GM18909 (cell line): ENCODE data around the gene RPN1.

ENCODE experiments used
- ATAC-seq: cut with Tn5 transposase; IDR thresholded peaks from one replicate; pipeline ENCODE4 v1.9.1; 2021; ENCODE audit warnings: mild to moderate bottlenecking; ENCODE audit not compliant: unreplicated experiment, poor library complexity

The RPN1 gene

GRCh38 chr3:128585189-128585588 is 65.4 kb downstream of the RPN1 start:
- ATAC-seq: no peak

- peak; percentile 74 for ATAC-seq
Measured at GRCh38 chr3:128584412-128585020, 66.1 kb downstream of the RPN1 start.

- no peak for ATAC-seq
Measured at GRCh38 chr3:128581566-128581965, 69.1 kb downstream of the RPN1 start.

- no peak for ATAC-seq
Measured at GRCh38 chr3:128579927-128580326, 70.7 kb downstream of the RPN1 start.

GRCh38 chr3:128578346-128578745 is 72.3 kb downstream of the RPN1 start:
- no peak for ATAC-seq

- ATAC-seq: no peak
Measured at GRCh38 chr3:128577711-128578110, 72.9 kb downstream of the RPN1 start.

GRCh38 chr3:128576290-128576689 is 74.3 kb downstream of the RPN1 start:
- ATAC-seq: no peak

GRCh38 chr3:128575777-128576176 is 74.8 kb downstream of the RPN1 start:
- no peak for ATAC-seq

- no peak for ATAC-seq
Measured at GRCh38 chr3:128573707-128574162, 76.9 kb downstream of the RPN1 start.

- ATAC-seq: no peak
Measured at GRCh38 chr3:128573160-128573559, 77.5 kb downstream of the RPN1 start.

- no peak for ATAC-seq
Measured at GRCh38 chr3:128572644-128573105, 77.9 kb downstream of the RPN1 start.

GRCh38 chr3:128572013-128572412 is 78.6 kb downstream of the RPN1 start:
- ATAC-seq: no peak
